HepG2 (cell line): ENCODE results near the gene CELF2. TPM values are rescaled to one million over a fixed set of nuclear protein-coding genes. Genes with fewer than 3 reads are reported as not detected.

ENCODE experiments used
- ATAC-seq: fragments of 200-7000 bp; cut with Tn5 transposase; 3 replicates; pipeline ENCODE4 v1.9.1; 2020; ENCODE audit warnings: mild to moderate bottlenecking, moderate library complexity
- BruUV-seq: library from RNA; stranded (reverse); fragments of 400-500 nt; replicated peaks from 2 replicates; lab custom pipeline; 2021; lab: Mats Ljungman, UMichigan
- CTCF ChIA-PET: fragments of 300-600 bp; formaldehyde crosslinking; extraction: SDS; loops from one replicate; lab custom pipeline; 2021; ENCODE audit warnings: low total read pairs, inconsistent platforms, low intra/inter-chr PET ratio; lab: Yijun Ruan, JAX
- POLR2A ChIA-PET: fragments of 350-600 bp; sonication (Branson Sonifier 250); formaldehyde crosslinking; loops from one replicate; lab custom pipeline; 2020; ENCODE audit warnings: antibody characterized with exemption, inconsistent platforms; lab: Yijun Ruan, JAX
- DNase-seq: peaks from one replicate; pipeline ENCODE4 v3.0.0-alpha.2; 2015; ENCODE audit warnings: low spot score
- FAIRE-seq: peaks from 3 replicates; lab custom pipeline; 2011; peaks lifted over from hg19 to GRCh38; lab: Jason Lieb, UNC
- H2AFZ ChIP-seq: one replicate; pipeline ENCODE4 v1.6.1; 2011; ENCODE audit warnings: low read length, inconsistent platforms
- H3K27ac ChIP-seq: fragments of 300-600 bp; 3 replicates; pipeline ENCODE4 v1.8.0; 2011; ENCODE audit warnings: mixed run types, mild to moderate bottlenecking, mixed read lengths, low read length, inconsistent platforms; ENCODE audit not compliant: insufficient read depth; ENCODE audit errors: extremely low read length
- H3K27me3 ChIP-seq, 2 experiments: fragments of 200-600 bp in 1 of 2; 2 replicates in 1 of 2; 3 replicates in 1 of 2; pipeline versions ENCODE4 v1.6.0 to v1.8.0; 2011; ENCODE audit warnings: low read length in 2 of 2, mild to moderate bottlenecking in 2 of 2, moderate library complexity in 2 of 2, inconsistent platforms in 1 of 2; ENCODE audit not compliant: insufficient read depth in 2 of 2, control insufficient read depth in 1 of 2
- H3K36me3 ChIP-seq, 2 experiments: fragments of 200-600 bp in 1 of 2; replicated peaks in 1 of 2; 2 replicates in 1 of 2; 3 replicates in 1 of 2; pipeline versions ENCODE4 v1.5.1 to v1.8.0; 2011; ENCODE audit warnings: low read length in 2 of 2, inconsistent platforms in 1 of 2; ENCODE audit not compliant: insufficient read depth in 2 of 2, control insufficient read depth in 1 of 2
- H3K4me1 ChIP-seq: 2 replicates; pipeline ENCODE4 v1.5.1; 2012; ENCODE audit warnings: low read length, inconsistent platforms; ENCODE audit not compliant: insufficient read depth
- H3K4me2 ChIP-seq: 2 replicates; pipeline ENCODE4 v1.6.0; 2011; ENCODE audit warnings: low read depth, low read length, inconsistent platforms
- H3K4me3 ChIP-seq, 3 experiments: fragments of 200-600 bp in 1 of 3; sonication (generic), shearing (Covaris generic) in 1 of 3; replicated peaks in 1 of 3; 2 replicates each; pipeline ENCODE4 v1.5.1; 2011 to 2016; ENCODE audit warnings: low read length in 3 of 3, inconsistent platforms in 2 of 3, low read depth in 2 of 3, mild to moderate bottlenecking in 2 of 3, control low read depth in 1 of 3, mixed read lengths in 1 of 3; ENCODE audit not compliant: insufficient read depth in 1 of 3
- H3K79me2 ChIP-seq: one replicate; pipeline ENCODE4 v1.6.1; 2011; ENCODE audit warnings: low read length, inconsistent platforms; ENCODE audit not compliant: insufficient read depth
- H3K9ac ChIP-seq: 2 replicates; pipeline ENCODE4 v1.6.0; 2011; ENCODE audit warnings: mild to moderate bottlenecking, low read depth, low read length, inconsistent platforms; ENCODE audit not compliant: insufficient read depth
- H3K9me3 ChIP-seq: 2 replicates; pipeline ENCODE4 v1.5.1; 2012; ENCODE audit warnings: mild to moderate bottlenecking, low read length
- H4K20me1 ChIP-seq: 2 replicates; pipeline ENCODE4 v1.6.0; 2011; ENCODE audit warnings: inconsistent platforms, mild to moderate bottlenecking, low read length, moderate library complexity; ENCODE audit not compliant: insufficient read depth
- MED8 ChIP-seq: sonication (generic); formaldehyde crosslinking; IDR thresholded peaks from 2 replicates; pipeline ENCODE4 v1.8.1; 2023; ENCODE audit warnings: mild to moderate bottlenecking, missing genetic modification reagents; ENCODE audit not compliant: insufficient replicate concordance
- NFIB ChIP-seq: sonication (generic); formaldehyde crosslinking; IDR thresholded peaks from 2 replicates; pipeline ENCODE4 v1.9.0; 2021; ENCODE audit warnings: missing genetic modification reagents, mild to moderate bottlenecking, borderline replicate concordance
- RFXANK ChIP-seq: IDR thresholded peaks from 2 replicates; pipeline ENCODE4 v1.6.1; 2016
- ZC3H13 ChIP-seq: sonication (generic); formaldehyde crosslinking; IDR thresholded peaks from 2 replicates; pipeline ENCODE4 v1.8.1; 2023; ENCODE audit warnings: mild to moderate bottlenecking, missing genetic modification reagents, moderate library complexity
- ZNF670 ChIP-seq: sonication (generic); formaldehyde crosslinking; IDR thresholded peaks from 2 replicates; pipeline ENCODE4 v1.8.0; 2022; ENCODE audit warnings: mild to moderate bottlenecking, missing genetic modification reagents, borderline replicate concordance
- ZNF749 ChIP-seq: sonication (generic); formaldehyde crosslinking; IDR thresholded peaks from 2 replicates; pipeline ENCODE4 v1.8.0; 2022; ENCODE audit warnings: mild to moderate bottlenecking, missing genetic modification reagents, moderate library complexity, borderline replicate concordance
- WGBS: methylation state at CpG from one replicate; pipeline ENCODE4 v1.1.6; 2017; ENCODE audit warnings: low lambda C conversion rate; 5-methylcytosine and 5-hydroxymethylcytosine counted together
- in situ Hi-C: cut with HindIII; loops from 2 replicates; pipeline ENCODE4 v1.10.0; 2017; ENCODE audit warnings: low pct_unique_long_range_greater_than_20kb; ENCODE audit not compliant: extremely low pct_ligation_motif_present
- intact Hi-C: fragments of 100-400 bp; cut with micrococcal nuclease; formaldehyde crosslinking; loops from one replicate; pipeline ENCODE4 v1.10.0; 2022; ENCODE audit not compliant: unreplicated experiment
- polyA plus RNA-seq, 8 experiments: library from polyadenylated mRNA; depleted of rRNA in 3 of 8; stranded (reverse) in 7 of 8; unstranded in 1 of 8; fragments of >200 nt; fragmentation: Illumina TruSeq in 4 of 8; extraction: Trizol in 4 of 8; gene quantifications; 2 replicates each; pipeline versions ENCODE4 v1.2.1 to v1.2.3, GENCODE V29; 2011 to 2016; ENCODE audit warnings: low read depth in 4 of 8, missing spikeins in 1 of 8, mixed read lengths in 1 of 8; ENCODE audit not compliant: insufficient read depth in 1 of 8
- total RNA-seq, 5 experiments: library from RNA; depleted of rRNA; stranded (reverse); fragments of >200 nt; fragmentation: Illumina TruSeq; extraction: Trizol; gene quantifications; 2 replicates each; pipeline ENCODE4 v1.2.3, GENCODE V29; 2016; ENCODE audit warnings: low read depth in 1 of 5
- TF ChIP-seq, protein P1 (sequence below): sonication (generic); formaldehyde crosslinking; IDR thresholded peaks from 2 replicates; pipeline ENCODE4 v1.4.0; 2020; ENCODE audit warnings: mild to moderate bottlenecking, missing genetic modification reagents
- TF ChIP-seq, protein P2 (sequence below): sonication (generic); formaldehyde crosslinking; IDR thresholded peaks from 2 replicates; pipeline ENCODE4 v1.4.0; 2020; ENCODE audit warnings: mild to moderate bottlenecking, missing genetic modification reagents

CELF2 gene
- total and polyA plus RNA-seq, 2 of the 13 experiments (the other 11 are each of a cell fraction or from before 2014, with no cell fraction given) = not detected

DNA sequence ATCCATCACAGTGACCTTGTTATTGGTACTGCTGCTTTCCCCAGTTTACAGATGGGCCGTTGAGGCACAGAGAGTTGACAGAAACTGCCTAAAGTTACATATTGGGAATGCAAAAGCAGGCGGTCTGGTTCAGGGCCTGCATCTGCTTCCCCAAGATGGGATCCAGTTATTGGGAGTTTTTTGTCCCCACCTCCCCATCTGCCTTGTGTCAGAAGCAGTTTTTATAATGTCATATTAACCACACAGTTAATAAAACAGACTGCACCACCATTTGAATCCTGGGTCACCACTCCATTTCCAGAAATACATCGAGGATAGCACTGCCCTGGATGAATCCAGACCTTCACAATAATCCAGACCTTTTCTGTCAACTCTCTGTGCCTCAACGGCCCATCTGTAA is 67.9 kb downstream of the CELF2 start:
- intact Hi-C loops (no loop called here), in situ Hi-C loops (no loop called here)
- no peak overlapping the region for H3K4me3 ChIP-seq
- no peak for TF ChIP-seq ZC3H13 (CRISPR knock-in tag)
- no peak for TF ChIP-seq NFIB (CRISPR knock-in tag)
- no peak for TF ChIP-seq MED8 (CRISPR knock-in tag)
- TF ChIP-seq, protein P1, sequence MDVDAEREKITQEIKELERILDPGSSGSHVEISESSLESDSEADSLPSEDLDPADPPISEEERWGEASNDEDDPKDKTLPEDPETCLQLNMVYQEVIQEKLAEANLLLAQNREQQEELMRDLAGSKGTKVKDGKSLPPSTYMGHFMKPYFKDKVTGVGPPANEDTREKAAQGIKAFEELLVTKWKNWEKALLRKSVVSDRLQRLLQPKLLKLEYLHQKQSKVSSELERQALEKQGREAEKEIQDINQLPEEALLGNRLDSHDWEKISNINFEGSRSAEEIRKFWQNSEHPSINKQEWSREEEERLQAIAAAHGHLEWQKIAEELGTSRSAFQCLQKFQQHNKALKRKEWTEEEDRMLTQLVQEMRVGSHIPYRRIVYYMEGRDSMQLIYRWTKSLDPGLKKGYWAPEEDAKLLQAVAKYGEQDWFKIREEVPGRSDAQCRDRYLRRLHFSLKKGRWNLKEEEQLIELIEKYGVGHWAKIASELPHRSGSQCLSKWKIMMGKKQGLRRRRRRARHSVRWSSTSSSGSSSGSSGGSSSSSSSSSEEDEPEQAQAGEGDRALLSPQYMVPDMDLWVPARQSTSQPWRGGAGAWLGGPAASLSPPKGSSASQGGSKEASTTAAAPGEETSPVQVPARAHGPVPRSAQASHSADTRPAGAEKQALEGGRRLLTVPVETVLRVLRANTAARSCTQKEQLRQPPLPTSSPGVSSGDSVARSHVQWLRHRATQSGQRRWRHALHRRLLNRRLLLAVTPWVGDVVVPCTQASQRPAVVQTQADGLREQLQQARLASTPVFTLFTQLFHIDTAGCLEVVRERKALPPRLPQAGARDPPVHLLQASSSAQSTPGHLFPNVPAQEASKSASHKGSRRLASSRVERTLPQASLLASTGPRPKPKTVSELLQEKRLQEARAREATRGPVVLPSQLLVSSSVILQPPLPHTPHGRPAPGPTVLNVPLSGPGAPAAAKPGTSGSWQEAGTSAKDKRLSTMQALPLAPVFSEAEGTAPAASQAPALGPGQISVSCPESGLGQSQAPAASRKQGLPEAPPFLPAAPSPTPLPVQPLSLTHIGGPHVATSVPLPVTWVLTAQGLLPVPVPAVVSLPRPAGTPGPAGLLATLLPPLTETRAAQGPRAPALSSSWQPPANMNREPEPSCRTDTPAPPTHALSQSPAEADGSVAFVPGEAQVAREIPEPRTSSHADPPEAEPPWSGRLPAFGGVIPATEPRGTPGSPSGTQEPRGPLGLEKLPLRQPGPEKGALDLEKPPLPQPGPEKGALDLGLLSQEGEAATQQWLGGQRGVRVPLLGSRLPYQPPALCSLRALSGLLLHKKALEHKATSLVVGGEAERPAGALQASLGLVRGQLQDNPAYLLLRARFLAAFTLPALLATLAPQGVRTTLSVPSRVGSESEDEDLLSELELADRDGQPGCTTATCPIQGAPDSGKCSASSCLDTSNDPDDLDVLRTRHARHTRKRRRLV = no peak
- TF ChIP-seq ZNF749 = no peak
- no peak for TF ChIP-seq ZNF670
- no peak for TF ChIP-seq RFXANK (CRISPR knock-in tag)
- TF ChIP-seq, protein P2, sequence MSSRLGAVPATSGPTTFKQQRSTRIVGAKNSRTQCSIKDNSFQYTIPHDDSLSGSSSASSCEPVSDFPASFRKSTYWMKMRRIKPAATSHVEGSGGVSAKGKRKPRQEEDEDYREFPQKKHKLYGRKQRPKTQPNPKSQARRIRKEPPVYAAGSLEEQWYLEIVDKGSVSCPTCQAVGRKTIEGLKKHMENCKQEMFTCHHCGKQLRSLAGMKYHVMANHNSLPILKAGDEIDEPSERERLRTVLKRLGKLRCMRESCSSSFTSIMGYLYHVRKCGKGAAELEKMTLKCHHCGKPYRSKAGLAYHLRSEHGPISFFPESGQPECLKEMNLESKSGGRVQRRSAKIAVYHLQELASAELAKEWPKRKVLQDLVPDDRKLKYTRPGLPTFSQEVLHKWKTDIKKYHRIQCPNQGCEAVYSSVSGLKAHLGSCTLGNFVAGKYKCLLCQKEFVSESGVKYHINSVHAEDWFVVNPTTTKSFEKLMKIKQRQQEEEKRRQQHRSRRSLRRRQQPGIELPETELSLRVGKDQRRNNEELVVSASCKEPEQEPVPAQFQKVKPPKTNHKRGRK (CRISPR knock-in tag) = no peak
- ATAC-seq (no peak), FAIRE-seq (no peak), DNase-seq (no peak)
- H3K27me3 ChIP-seq = no peaks in the 10 kb centered on the region
- no peak overlapping the region for H3K4me2 ChIP-seq
- POLR2A ChIA-PET = no interaction called here
- CTCF ChIA-PET = no interaction called here
- WGBS = 0% methylated on average over 4 of the region's 4 CpGs
- no peak overlapping the region for H2AFZ ChIP-seq
- H3K9ac ChIP-seq = no peak overlapping the region
- H3K9me3 ChIP-seq = no peaks in the 10 kb centered on the region
- H4K20me1 ChIP-seq = no peaks in the 10 kb centered on the region
- H3K27ac ChIP-seq = no peak overlapping the region
- H3K36me3 ChIP-seq = no peaks in the 10 kb centered on the region
- no peaks in the 10 kb centered on the region for H3K4me1 ChIP-seq
- H3K79me2 ChIP-seq = no peaks in the 10 kb centered on the region
- BruUV-seq = no TSS peak
